Endometrial microvascular endothelial cells (primary cell): Measurements from ENCODE around the gene INTS1. TPM values are rescaled to one million over a fixed set of nuclear protein-coding genes. Genes with fewer than 3 reads are reported as not detected.
"Not testable (repeated sequence)": the region's sequence is repeated elsewhere in the genome, so short reads cannot be mapped to it uniquely, and the experiment has no call there.

Experiments
- in situ Hi-C: cut with HindIII; loops from 2 replicates; pipeline ENCODE4 v1.10.0; 2017; ENCODE audit warnings: low sequenced_read_pairs, low pct_unique_long_range_greater_than_20kb; ENCODE audit errors: inconsistent ontology term
- total RNA-seq: library from RNA; depleted of rRNA; stranded (reverse); fragments of >200 nt; gene quantifications from one replicate; pipeline ENCODE4 v1.2.3, GENCODE V29; 2015; ENCODE audit errors: inconsistent ontology term

INTS1 gene
- total RNA-seq, 1 donor from 2014 or later = 70.4 TPM

- in situ Hi-C loops = no loop called here
These were observed 46.1 kb downstream of the INTS1 start for GRCh38 chr7:1457949-1458682.

GRCh38 chr7:1457059-1457948 lies 46.9 kb downstream of the INTS1 start:
- in situ Hi-C loops = no loop called here

GRCh38 chr7:1455955-1456354 lies 48.2 kb downstream of the INTS1 start:
- in situ Hi-C loops = no loop called here

- in situ Hi-C loops = no loop called here
These were observed 48.8 kb downstream of the INTS1 start for GRCh38 chr7:1455241-1455939.

- in situ Hi-C loops = no loop called here
These were observed 49.6 kb downstream of the INTS1 start for GRCh38 chr7:1454542-1454941.

- in situ Hi-C loops = no loop called here
These were observed 52.0 kb downstream of the INTS1 start for GRCh38 chr7:1452205-1452604.

- in situ Hi-C loops = no loop called here
These were observed 53.2 kb downstream of the INTS1 start for GRCh38 chr7:1450987-1451386.

GRCh38 chr7:1450431-1450830 lies 53.8 kb downstream of the INTS1 start:
- in situ Hi-C loops = no loop called here

GRCh38 chr7:1449951-1450350 lies 54.2 kb downstream of the INTS1 start:
- in situ Hi-C loops = no loop called here

GRCh38 chr7:1449501-1449900 lies 54.7 kb downstream of the INTS1 start:
- in situ Hi-C loops = no loop called here

GRCh38 chr7:1448958-1449357 lies 55.2 kb downstream of the INTS1 start:
- in situ Hi-C loops = no loop called here

- in situ Hi-C loops = no loop called here
These were observed 56.5 kb downstream of the INTS1 start for GRCh38 chr7:1447551-1448244.

- in situ Hi-C loops = no loop called here
These were observed 57.1 kb downstream of the INTS1 start for GRCh38 chr7:1447112-1447511.

- in situ Hi-C loops = no loop called here
These were observed 57.6 kb downstream of the INTS1 start for GRCh38 chr7:1446620-1447032.

GRCh38 chr7:1446026-1446425 lies 58.2 kb downstream of the INTS1 start:
- in situ Hi-C loops = not testable (repeated sequence)

- in situ Hi-C loops = no loop called here
These were observed 58.8 kb downstream of the INTS1 start for GRCh38 chr7:1445341-1445740.

- in situ Hi-C loops = no loop called here
These were observed 59.3 kb downstream of the INTS1 start for GRCh38 chr7:1444925-1445322.

- in situ Hi-C loops = no loop called here
These were observed 59.8 kb downstream of the INTS1 start for GRCh38 chr7:1444214-1444924.
